WTC11 (cell line): ENCODE measurements around the gene SBF2.

Experiments
- ATF6 ChIP-seq: sonication (generic); formaldehyde crosslinking; IDR thresholded peaks from 2 replicates; pipeline ENCODE4 v1.8.1; 2023; ENCODE audit warnings: mild to moderate bottlenecking, missing genetic modification reagents
- CBFB ChIP-seq: sonication (generic); formaldehyde crosslinking; IDR thresholded peaks from 2 replicates; pipeline ENCODE4 v1.8.1; 2022; ENCODE audit warnings: mild to moderate bottlenecking, low read depth, missing genetic modification reagents
- CREB1 ChIP-seq: sonication (generic); formaldehyde crosslinking; IDR thresholded peaks from 2 replicates; pipeline ENCODE4 v1.8.0; 2023; ENCODE audit warnings: mild to moderate bottlenecking, missing genetic modification reagents
- GABPB1 ChIP-seq: sonication (generic); formaldehyde crosslinking; IDR thresholded peaks from 2 replicates; pipeline ENCODE4 v1.8.1; 2023; ENCODE audit warnings: mild to moderate bottlenecking, missing genetic modification reagents
- NFYB ChIP-seq: sonication (generic); formaldehyde crosslinking; conservative IDR thresholded peaks from 2 replicates; pipeline ENCODE4 v1.8.0; 2022; ENCODE audit warnings: low read depth, missing genetic modification reagents
- NR1H2 ChIP-seq: sonication (generic); formaldehyde crosslinking; IDR thresholded peaks from 2 replicates; pipeline ENCODE4 v1.9.0; 2021; ENCODE audit warnings: mild to moderate bottlenecking, moderate library complexity, missing genetic modification reagents
- PRDM15 ChIP-seq: sonication (generic); formaldehyde crosslinking; IDR thresholded peaks from 2 replicates; pipeline ENCODE4 v1.8.0; 2022; ENCODE audit warnings: missing genetic modification reagents
- TCF7 ChIP-seq: sonication (generic); formaldehyde crosslinking; IDR thresholded peaks from 2 replicates; pipeline ENCODE4 v1.8.0; 2022; ENCODE audit warnings: mild to moderate bottlenecking, low read depth, missing genetic modification reagents, moderate library complexity
- TEAD4 ChIP-seq: sonication (generic); formaldehyde crosslinking; IDR thresholded peaks from 2 replicates; pipeline ENCODE4 v1.8.0; 2022; ENCODE audit warnings: mild to moderate bottlenecking, missing genetic modification reagents
- TP53 ChIP-seq: sonication (generic); formaldehyde crosslinking; IDR thresholded peaks from 2 replicates; pipeline ENCODE4 v1.8.1; 2023; ENCODE audit warnings: mild to moderate bottlenecking, missing genetic modification reagents
- TF ChIP-seq, protein P1 (sequence below): fragments of 200-600 bp; IDR thresholded peaks from 2 replicates; pipeline ENCODE4 v1.8.0; 2022; ENCODE audit warnings: antibody characterized with exemption
- TF ChIP-seq, protein P2 (sequence below): fragments of 250-450 bp; sonication (Bioruptor Pico); IDR thresholded peaks from 2 replicates; pipeline ENCODE4 v1.8.0; 2021; ENCODE audit warnings: mild to moderate bottlenecking
- TF ChIP-seq, protein P3 (sequence below): sonication (generic); formaldehyde crosslinking; IDR thresholded peaks from 2 replicates; pipeline ENCODE4 v1.8.1; 2023; ENCODE audit warnings: mild to moderate bottlenecking, missing genetic modification reagents

GRCh38 chr11:10287766-10288715 is 6.0 kb downstream of the SBF2 start:
- TF ChIP-seq, protein P1, sequence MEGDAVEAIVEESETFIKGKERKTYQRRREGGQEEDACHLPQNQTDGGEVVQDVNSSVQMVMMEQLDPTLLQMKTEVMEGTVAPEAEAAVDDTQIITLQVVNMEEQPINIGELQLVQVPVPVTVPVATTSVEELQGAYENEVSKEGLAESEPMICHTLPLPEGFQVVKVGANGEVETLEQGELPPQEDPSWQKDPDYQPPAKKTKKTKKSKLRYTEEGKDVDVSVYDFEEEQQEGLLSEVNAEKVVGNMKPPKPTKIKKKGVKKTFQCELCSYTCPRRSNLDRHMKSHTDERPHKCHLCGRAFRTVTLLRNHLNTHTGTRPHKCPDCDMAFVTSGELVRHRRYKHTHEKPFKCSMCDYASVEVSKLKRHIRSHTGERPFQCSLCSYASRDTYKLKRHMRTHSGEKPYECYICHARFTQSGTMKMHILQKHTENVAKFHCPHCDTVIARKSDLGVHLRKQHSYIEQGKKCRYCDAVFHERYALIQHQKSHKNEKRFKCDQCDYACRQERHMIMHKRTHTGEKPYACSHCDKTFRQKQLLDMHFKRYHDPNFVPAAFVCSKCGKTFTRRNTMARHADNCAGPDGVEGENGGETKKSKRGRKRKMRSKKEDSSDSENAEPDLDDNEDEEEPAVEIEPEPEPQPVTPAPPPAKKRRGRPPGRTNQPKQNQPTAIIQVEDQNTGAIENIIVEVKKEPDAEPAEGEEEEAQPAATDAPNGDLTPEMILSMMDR: no peak
- TF ChIP-seq TCF7 (no peak), NR1H2 (CRISPR knock-in tag) (no peak), CBFB (CRISPR knock-in tag) (no peak), NFYB (CRISPR knock-in tag) (no peak), TP53 (no peak), PRDM15 (CRISPR knock-in tag) (no peak), ATF6 (CRISPR knock-in tag) (no peak), TEAD4 (no peak), GABPB1 (CRISPR knock-in tag) (no peak), CREB1 (CRISPR knock-in tag) (no peak)
- TF ChIP-seq, protein P2, sequence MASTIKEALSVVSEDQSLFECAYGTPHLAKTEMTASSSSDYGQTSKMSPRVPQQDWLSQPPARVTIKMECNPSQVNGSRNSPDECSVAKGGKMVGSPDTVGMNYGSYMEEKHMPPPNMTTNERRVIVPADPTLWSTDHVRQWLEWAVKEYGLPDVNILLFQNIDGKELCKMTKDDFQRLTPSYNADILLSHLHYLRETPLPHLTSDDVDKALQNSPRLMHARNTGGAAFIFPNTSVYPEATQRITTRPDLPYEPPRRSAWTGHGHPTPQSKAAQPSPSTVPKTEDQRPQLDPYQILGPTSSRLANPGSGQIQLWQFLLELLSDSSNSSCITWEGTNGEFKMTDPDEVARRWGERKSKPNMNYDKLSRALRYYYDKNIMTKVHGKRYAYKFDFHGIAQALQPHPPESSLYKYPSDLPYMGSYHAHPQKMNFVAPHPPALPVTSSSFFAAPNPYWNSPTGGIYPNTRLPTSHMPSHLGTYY: no peak
- TF ChIP-seq, protein P3, sequence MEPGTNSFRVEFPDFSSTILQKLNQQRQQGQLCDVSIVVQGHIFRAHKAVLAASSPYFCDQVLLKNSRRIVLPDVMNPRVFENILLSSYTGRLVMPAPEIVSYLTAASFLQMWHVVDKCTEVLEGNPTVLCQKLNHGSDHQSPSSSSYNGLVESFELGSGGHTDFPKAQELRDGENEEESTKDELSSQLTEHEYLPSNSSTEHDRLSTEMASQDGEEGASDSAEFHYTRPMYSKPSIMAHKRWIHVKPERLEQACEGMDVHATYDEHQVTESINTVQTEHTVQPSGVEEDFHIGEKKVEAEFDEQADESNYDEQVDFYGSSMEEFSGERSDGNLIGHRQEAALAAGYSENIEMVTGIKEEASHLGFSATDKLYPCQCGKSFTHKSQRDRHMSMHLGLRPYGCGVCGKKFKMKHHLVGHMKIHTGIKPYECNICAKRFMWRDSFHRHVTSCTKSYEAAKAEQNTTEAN (CRISPR knock-in tag): no peak
